Posterior vena cava (tissue), 2 donors: ENCODE measurements around the gene ATP5PO. TPM values are rescaled to one million over a fixed set of nuclear protein-coding genes. Genes with fewer than 3 reads are reported as not detected.
"Not testable (repeated sequence)": the region's sequence is repeated elsewhere in the genome, so short reads cannot be mapped to it uniquely, and the experiment has no call there.

Experiments used
- DNase-seq: peaks from one replicate; pipeline ENCODE4 v3.0.0-alpha.2; 2020; ENCODE audit warnings: low spot score
- intact Hi-C, 2 donors: fragments of 100-400 bp; cut with DNase I; formaldehyde crosslinking; loops; one replicate each; pipeline versions ENCODE4 v1.14.1 to v1.14.2; 2022 to 2023
- total RNA-seq, 2 donors: library from RNA; stranded (reverse); fragmentation: NEBNext Ultra II Directional; extraction: Animal tissue kit (Norgen Biotek cat#: 25700); gene quantifications; one replicate each; pipeline ENCODE4 v1.2.1, GENCODE V29; 2021
- donor health status: DM: yes; HTN: yes; CAD: no.
- donor health status: DM: yes; HTN: yes; CAD: no.

The ATP5PO gene
- total RNA-seq, 2 donors from 2014 or later, result 138 to 167 TPM

GRCh38 chr21:33944185-33944763, 28.7 kb upstream of the ATP5PO start:
- no peak for DNase-seq
- intact Hi-C loops, result loop anchor here in 1 of 2 donors (10.0 kb wide), 1 partner anchor 61 kb away; no protein-coding TSS in a partner anchor

DNA sequence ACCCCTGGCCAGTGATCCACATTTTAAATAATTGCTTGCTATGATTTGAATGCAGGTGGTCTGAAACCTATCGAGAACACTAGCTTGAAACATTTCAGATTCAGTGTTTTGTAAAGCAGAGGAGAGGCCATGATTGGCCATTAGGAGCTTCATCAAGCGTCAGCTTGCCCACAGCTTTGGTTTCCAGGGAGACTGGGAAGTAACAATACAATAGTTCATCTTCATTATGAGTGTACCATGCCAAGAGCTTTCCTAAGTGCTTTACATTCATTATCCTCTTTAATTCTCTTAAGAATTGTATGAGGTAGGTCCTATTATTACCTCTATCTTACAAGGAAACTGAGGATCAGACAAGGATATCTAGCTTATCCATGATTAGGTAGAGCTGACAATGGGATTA, 27.7 kb upstream of the ATP5PO start:
- intact Hi-C loops, result loop anchor here in 1 of 2 donors (10.0 kb wide), 1 partner anchor 62 kb away; no protein-coding TSS in a partner anchor
- DNase-seq, result no peak

- intact Hi-C loops, result loop anchor here in 1 of 2 donors (10.0 kb wide), 1 partner anchor 62 kb away; no protein-coding TSS in a partner anchor
- DNase-seq, result no peak
These were observed 26.8 kb upstream of the ATP5PO start for GRCh38 chr21:33942426-33942825.

- intact Hi-C loops, result loop anchor here in 1 of 2 donors (10.0 kb wide), 1 partner anchor 64 kb away; no protein-coding TSS in a partner anchor
- no peak for DNase-seq
These were observed 25.3 kb upstream of the ATP5PO start for GRCh38 chr21:33940881-33941245.

DNA sequence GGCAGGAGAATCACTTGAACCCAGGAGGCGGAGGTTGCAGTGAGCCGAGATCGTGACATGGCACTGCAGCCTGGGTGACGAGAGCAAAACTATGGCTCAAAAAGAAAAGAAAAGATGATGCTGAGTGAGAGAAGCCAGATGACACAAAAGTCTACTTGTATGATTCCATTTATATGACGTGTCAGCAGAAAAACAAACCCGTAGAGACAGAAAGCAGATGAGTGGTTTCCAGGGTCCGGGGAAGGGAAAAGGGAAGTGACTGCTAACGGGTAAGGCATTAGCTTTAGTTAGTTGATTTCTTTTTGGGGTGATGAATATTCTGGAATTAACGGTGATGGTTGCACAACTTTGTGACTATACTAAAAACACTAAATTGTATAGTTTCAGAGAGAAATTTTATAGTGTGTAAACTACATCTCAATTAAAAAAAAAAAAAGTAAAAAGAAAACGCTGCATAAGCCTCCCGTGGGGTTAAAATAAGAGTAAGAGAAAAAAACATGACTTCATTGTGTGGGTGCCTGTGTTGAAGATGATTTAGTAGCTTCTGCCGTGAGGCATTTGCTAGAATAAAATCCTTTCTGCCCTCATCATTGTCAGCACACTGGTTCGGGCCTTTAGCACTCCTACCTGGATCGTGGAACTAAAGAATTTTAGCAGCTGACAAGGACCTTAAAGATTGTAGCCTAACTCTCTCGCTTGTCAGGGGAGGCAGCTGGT, 24.7 kb upstream of the ATP5PO start:
- intact Hi-C loops, result loop anchor here in 1 of 2 donors (10.0 kb wide), 1 partner anchor 64 kb away; no protein-coding TSS in a partner anchor
- DNase-seq, result no peak

GRCh38 chr21:33939226-33939625, 23.6 kb upstream of the ATP5PO start:
- intact Hi-C loops, result loop anchor here in 1 of 2 donors (10.0 kb wide), 2 partner anchors 136 to 266 kb away; partner anchors contain the start of genes MRPS6 and SLC5A3
- DNase-seq, result no peak

GRCh38 chr21:33938381-33938780, 22.8 kb upstream of the ATP5PO start:
- intact Hi-C loops, result loop anchor here in 1 of 2 donors (10.0 kb wide), 2 partner anchors 136 to 266 kb away; partner anchors contain the start of genes MRPS6 and SLC5A3
- no peak for DNase-seq

- intact Hi-C loops, result loop anchor here in 1 of 2 donors (10.0 kb wide), 2 partner anchors 137 to 267 kb away; partner anchors contain the start of genes MRPS6 and SLC5A3
These were observed 22.3 kb upstream of the ATP5PO start for GRCh38 chr21:33937931-33938339.

DNA sequence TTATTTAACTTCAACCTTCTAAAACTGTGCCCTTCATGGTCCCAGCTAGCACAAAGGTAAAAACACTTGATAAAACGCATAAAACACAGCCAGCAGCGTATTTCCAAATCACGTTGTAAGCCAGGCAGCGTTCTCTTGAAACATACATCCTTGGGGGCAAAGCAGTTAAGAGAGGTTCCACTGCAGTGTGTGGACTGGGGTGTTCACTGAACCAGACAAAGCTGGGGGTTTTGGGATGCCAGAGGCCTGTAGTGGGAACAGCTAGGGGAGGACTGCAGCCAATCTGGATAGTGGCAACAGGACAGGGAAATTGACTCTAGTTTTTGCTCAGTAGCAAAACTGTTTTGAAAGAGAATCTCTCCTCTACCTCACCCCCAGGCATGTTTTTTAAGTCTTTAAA, 21.5 kb upstream of the ATP5PO start:
- DNase-seq, result no peak
- intact Hi-C loops, result loop anchor here in 1 of 2 donors (10.0 kb wide), 2 partner anchors 138 to 268 kb away; partner anchors contain the start of genes MRPS6 and SLC5A3

More at GRCh38 chr21:33937931-33938339, 22.3 kb upstream of the ATP5PO start:
- no peak for DNase-seq

GRCh38 chr21:33936301-33937038, 20.9 kb upstream of the ATP5PO start:
- intact Hi-C loops, result loop anchor here in 1 of 2 donors (10.0 kb wide), 2 partner anchors 138 to 268 kb away; partner anchors contain the start of genes MRPS6 and SLC5A3
- no peak for DNase-seq

DNA sequence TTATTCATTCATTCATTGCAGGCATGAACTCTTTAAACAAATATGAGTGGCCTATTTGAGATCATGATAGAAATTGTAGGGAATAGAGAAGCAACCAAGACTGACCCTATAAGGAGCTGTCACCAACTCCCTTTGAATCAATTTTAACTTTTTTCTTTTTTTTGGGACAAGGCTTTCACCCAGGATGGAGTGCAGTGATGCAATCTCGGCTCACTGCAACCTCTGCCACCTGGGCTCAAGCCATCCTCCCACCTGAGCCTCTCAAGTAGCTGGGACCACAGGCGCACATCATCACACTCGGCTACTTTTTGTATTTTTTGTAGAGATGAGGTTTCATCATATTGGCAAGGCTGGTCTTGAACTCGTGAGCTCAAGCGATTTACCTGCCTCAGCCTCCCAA, 17.1 kb upstream of the ATP5PO start:
- intact Hi-C loops, result loop anchor here in 1 of 2 donors (10.0 kb wide), 2 partner anchors 142 to 272 kb away; partner anchors contain the start of genes MRPS6 and SLC5A3
- no peak for DNase-seq

GRCh38 chr21:33931799-33932390, 16.3 kb upstream of the ATP5PO start:
- intact Hi-C loops, result loop anchor here in 1 of 2 donors (10.0 kb wide), 2 partner anchors 143 to 273 kb away; partner anchors contain the start of genes MRPS6 and SLC5A3
- no peak for DNase-seq

DNA sequence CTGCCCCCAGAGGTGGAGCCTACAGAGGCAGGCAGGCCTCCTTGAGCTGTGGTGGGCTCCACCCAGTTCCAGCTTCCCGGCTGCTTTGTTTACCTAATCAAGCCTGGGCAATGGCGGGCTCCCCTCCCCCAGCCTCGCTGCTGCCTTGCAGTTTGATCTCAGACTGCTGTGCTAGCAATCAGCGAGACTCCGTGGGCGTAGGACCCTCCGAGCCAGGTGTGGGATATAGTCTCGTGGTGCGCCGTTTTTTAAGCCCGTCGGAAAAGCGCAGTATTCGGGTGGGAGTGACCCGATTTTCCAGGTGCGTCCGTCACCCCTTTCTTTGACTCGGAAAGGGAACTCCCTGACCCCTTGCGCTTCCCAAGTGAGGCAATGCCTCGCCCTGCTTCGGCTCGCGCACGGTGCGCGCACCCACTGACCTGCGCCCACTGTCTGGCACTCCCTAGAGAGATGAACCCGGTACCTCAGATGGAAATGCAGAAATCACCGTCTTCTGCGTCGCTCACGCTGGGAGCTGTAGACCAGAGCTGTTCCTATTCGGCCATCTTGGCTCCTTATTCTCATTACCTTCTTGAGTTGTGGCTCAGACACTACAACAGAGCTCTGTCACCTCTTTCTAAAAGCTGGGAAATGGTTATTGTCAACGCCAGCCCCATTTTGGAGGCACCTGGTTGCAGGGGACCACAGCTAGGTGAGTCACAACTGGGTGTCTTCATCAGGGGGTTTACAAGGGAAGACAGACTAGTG, 15.6 kb upstream of the ATP5PO start:
- not testable (repeated sequence) for DNase-seq
- intact Hi-C loops, result loop anchor here in 1 of 2 donors (10.0 kb wide), 2 partner anchors 144 to 274 kb away; partner anchors contain the start of genes MRPS6 and SLC5A3

- intact Hi-C loops, DNase-seq: not testable (repeated sequence)
These were observed 10.6 kb upstream of the ATP5PO start for GRCh38 chr21:33926248-33926647.

- intact Hi-C loops, result loop anchor here in 1 of 2 donors (5.0 kb wide), 1 partner anchor 423 kb away; no protein-coding TSS in a partner anchor
- DNase-seq, result no peak
These were observed 9.1 kb upstream of the ATP5PO start for GRCh38 chr21:33924766-33925100.

DNA sequence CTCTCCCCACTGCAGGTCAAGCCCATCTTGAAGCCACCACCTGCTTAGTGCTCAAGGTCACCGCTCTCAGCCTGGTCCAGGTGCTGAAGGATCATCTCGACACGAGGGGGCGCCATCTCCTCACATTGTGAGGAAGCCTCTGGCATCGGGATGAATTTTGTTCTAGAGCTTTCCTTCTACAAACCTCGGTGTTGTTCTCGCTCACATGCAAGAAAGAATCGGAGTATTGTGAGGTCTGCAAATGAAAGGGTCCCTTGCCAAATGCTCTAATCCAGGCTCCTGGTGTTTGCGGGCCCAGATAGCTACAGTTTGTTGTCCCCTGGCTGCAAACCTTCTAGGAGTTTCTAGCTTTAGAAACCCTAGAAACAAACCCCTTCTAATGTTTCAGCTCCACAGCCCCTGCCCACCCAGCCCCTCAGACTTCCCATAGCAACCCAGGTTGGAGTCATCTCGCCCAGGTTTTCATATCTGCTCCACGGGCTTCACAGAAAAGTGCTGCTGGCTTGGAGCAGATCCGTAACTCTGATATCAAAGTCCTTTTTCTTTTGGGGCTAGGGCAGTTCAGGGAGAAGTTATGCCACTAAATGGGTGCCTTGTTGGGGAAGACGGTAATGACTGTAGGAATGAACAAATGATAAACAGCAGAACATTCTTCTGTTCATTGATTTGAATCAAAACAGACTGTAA, 8.6 kb upstream of the ATP5PO start:
- DNase-seq, result peak; percentile 96
- intact Hi-C loops, result loop anchor here in 1 of 2 donors (5.0 kb wide), 1 partner anchor 423 kb away; no protein-coding TSS in a partner anchor

GRCh38 chr21:33917421-33917820, 1.8 kb upstream of the ATP5PO start:
- DNase-seq, result no peak
- intact Hi-C loops, result loop anchor here in 1 of 2 donors (5.0 kb wide), 1 partner anchor 430 kb away; no protein-coding TSS in a partner anchor
